Panc1 (cell line): ENCODE measurements around the gene NFAM1.

Experiments
- POLR2AphosphoS5 ChIP-seq: IDR thresholded peaks from 2 replicates; pipeline ENCODE4 v1.6.1; 2012; ENCODE audit warnings: mild to moderate bottlenecking, low read depth, low read length, moderate library complexity
- TCF7L2 ChIP-seq: IDR thresholded peaks from 2 replicates; pipeline ENCODE4 v1.6.1; 2011; ENCODE audit warnings: mild to moderate bottlenecking, low read depth, low read length, inconsistent platforms
- TF ChIP-seq, protein P1 (sequence below): fragments of 450-650 bp; IDR thresholded peaks from 2 replicates; pipeline ENCODE4 v1.5.1; 2017; ENCODE audit warnings: mild to moderate bottlenecking

- TF ChIP-seq, protein P1, sequence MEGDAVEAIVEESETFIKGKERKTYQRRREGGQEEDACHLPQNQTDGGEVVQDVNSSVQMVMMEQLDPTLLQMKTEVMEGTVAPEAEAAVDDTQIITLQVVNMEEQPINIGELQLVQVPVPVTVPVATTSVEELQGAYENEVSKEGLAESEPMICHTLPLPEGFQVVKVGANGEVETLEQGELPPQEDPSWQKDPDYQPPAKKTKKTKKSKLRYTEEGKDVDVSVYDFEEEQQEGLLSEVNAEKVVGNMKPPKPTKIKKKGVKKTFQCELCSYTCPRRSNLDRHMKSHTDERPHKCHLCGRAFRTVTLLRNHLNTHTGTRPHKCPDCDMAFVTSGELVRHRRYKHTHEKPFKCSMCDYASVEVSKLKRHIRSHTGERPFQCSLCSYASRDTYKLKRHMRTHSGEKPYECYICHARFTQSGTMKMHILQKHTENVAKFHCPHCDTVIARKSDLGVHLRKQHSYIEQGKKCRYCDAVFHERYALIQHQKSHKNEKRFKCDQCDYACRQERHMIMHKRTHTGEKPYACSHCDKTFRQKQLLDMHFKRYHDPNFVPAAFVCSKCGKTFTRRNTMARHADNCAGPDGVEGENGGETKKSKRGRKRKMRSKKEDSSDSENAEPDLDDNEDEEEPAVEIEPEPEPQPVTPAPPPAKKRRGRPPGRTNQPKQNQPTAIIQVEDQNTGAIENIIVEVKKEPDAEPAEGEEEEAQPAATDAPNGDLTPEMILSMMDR: no peak
- no peak for TF ChIP-seq POLR2AphosphoS5
- TF ChIP-seq TCF7L2: no peak
Measured at GRCh38 chr22:42399315-42400271, 32.6 kb downstream of the NFAM1 start.
